ENCODE data around the gene ANKFN1.

DNA sequence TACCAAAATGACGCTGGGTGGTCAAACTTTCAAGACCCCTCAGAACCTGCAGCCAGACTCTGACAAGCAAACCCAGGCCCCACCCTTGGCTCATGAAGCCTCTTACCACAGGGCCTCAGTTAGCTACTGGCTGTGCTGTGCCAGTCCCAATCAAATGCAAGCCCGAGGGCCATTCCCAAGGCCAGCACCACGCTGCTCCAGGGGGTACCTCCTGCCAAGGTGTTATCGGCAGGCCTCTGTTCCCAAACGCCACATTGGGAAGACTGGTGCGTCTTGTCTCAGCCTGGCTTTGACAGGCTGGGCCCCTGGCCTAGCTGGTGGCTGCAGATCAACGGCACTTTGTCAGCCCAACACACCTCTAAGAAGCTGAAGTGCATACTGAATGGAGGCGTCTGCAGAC lies 404.4 kb downstream of the ANKFN1 start:
- TF ChIP-seq, protein P1, sequence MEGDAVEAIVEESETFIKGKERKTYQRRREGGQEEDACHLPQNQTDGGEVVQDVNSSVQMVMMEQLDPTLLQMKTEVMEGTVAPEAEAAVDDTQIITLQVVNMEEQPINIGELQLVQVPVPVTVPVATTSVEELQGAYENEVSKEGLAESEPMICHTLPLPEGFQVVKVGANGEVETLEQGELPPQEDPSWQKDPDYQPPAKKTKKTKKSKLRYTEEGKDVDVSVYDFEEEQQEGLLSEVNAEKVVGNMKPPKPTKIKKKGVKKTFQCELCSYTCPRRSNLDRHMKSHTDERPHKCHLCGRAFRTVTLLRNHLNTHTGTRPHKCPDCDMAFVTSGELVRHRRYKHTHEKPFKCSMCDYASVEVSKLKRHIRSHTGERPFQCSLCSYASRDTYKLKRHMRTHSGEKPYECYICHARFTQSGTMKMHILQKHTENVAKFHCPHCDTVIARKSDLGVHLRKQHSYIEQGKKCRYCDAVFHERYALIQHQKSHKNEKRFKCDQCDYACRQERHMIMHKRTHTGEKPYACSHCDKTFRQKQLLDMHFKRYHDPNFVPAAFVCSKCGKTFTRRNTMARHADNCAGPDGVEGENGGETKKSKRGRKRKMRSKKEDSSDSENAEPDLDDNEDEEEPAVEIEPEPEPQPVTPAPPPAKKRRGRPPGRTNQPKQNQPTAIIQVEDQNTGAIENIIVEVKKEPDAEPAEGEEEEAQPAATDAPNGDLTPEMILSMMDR (IDR thresholded peaks at IDR 0.05): no peak
- no peak for TF ChIP-seq REST (IDR thresholded peaks at IDR 0.05; ENCODE audit: insufficient read depth in 1 of 2, low read depth in 2 of 2, low read length in 1 of 2)
- no peak for TF ChIP-seq POLR2AphosphoS5 (IDR thresholded peaks at IDR 0.05; ENCODE audit: low read depth, low read length)
